Tibial artery (tissue), 4 donors: ENCODE data around the gene PRKAG2.

ENCODE experiments used
- DNase-seq, 2 donors: peaks; one replicate each; pipeline ENCODE4 v3.0.0-alpha.2; 2019
- H3K27ac ChIP-seq, 2 donors: fragments of 200-600 bp; sonication (generic) in 1 of 2; 1 replicate in 1 of 2; 2 replicates in 1 of 2; pipeline ENCODE4 v1.5.1; 2018 to 2019; ENCODE audit warnings: mild to moderate bottlenecking in 1 of 2
- H3K27me3 ChIP-seq, 2 donors: fragments of 200-600 bp; sonication (generic) in 1 of 2; one replicate each; pipeline versions ENCODE4 v1.5.1 to v1.6.0; 2016 to 2019
- H3K36me3 ChIP-seq, 3 donors: fragments of 200-600 bp; sonication (generic) in 2 of 3; one replicate each; pipeline ENCODE4 v1.5.1; 2016 to 2019; ENCODE audit warnings: mild to moderate bottlenecking in 2 of 3
- H3K4me1 ChIP-seq, 4 donors: fragments of 200-600 bp; sonication (generic) in 2 of 4; 1 replicate in 3 of 4; 2 replicates in 1 of 4; pipeline ENCODE4 v1.5.1; 2016 to 2019
- H3K4me3 ChIP-seq, 2 donors: fragments of 200-600 bp; sonication (generic) in 1 of 2; 1 replicate in 1 of 2; 2 replicates in 1 of 2; pipeline ENCODE4 v1.5.1; 2018 to 2019; ENCODE audit warnings: mild to moderate bottlenecking in 2 of 2
- H3K9me3 ChIP-seq, 3 donors: fragments of 200-600 bp; sonication (generic) in 1 of 3; one replicate each; pipeline ENCODE4 v1.5.1; 2016 to 2019
- CTCF ChIP-seq, 2 experiments: fragments of 200-600 bp in 1 of 2; fragments of 450-650 bp in 1 of 2; IDR thresholded peaks; one replicate each; pipeline ENCODE4 v1.5.1; 2017 to 2019; ENCODE audit warnings: antibody characterized with exemption in 2 of 2, mild to moderate bottlenecking in 1 of 2, moderate library complexity in 1 of 2
- intact Hi-C: fragments of 100-400 bp; cut with DNase I; formaldehyde crosslinking; loops from one replicate; pipeline ENCODE4 v1.15.0; 2023; ENCODE audit warnings: low total_unique reads

The PRKAG2 gene

GRCh38 chr7:151790830-151791620, 85.9 kb downstream of the PRKAG2 start:
- peaks cover 0 to 17% (median 8%) of the 10 kb centered on the region in 4 donors for H3K4me1 ChIP-seq
- intact Hi-C loops, result no loop called here
- H3K36me3 ChIP-seq, result peaks cover 0 to 3% (median 0%) of the 10 kb centered on the region in 3 donors
- TF ChIP-seq CTCF (IDR thresholded peaks at IDR 0.05), result no peak
- DNase-seq, result no peak
- H3K27me3 ChIP-seq, result no peaks in the 10 kb centered on the region
- H3K9me3 ChIP-seq, result no peaks in the 10 kb centered on the region
- no peak overlapping the region for H3K4me3 ChIP-seq
- H3K27ac ChIP-seq, result no peak overlapping the region

- DNase-seq, result no peak
- Histone ChIP-seq H3K27me3 (no peaks in the 10 kb centered on the region), H3K36me3 (peaks cover 0 to 9% (median 0%) of the 10 kb centered on the region in 3 donors), H3K27ac (no peak overlapping the region), H3K4me1 (peaks cover 0 to 16% (median 8%) of the 10 kb centered on the region in 4 donors), H3K4me3 (no peak overlapping the region), H3K9me3 (no peaks in the 10 kb centered on the region)
- TF ChIP-seq CTCF (IDR thresholded peaks at IDR 0.05), result no peak
- intact Hi-C loops, result no loop called here
Observed at GRCh38 chr7:151790095-151790829, 86.7 kb downstream of the PRKAG2 start.

GRCh38 chr7:151789380-151789947, 87.5 kb downstream of the PRKAG2 start:
- no peak for TF ChIP-seq CTCF (IDR thresholded peaks at IDR 0.05)
- intact Hi-C loops, result loop anchor here (10.0 kb wide), 1 partner anchor 85 kb away; the partner anchor contains the start of gene PRKAG2
- Histone ChIP-seq H3K4me1 (peaks cover 0 to 14% (median 5%) of the 10 kb centered on the region in 4 donors), H3K27ac (no peak overlapping the region), H3K27me3 (no peaks in the 10 kb centered on the region), H3K9me3 (no peaks in the 10 kb centered on the region), H3K4me3 (no peak overlapping the region), H3K36me3 (peaks cover 0 to 16% (median 0%) of the 10 kb centered on the region in 3 donors)
- no peak for DNase-seq

GRCh38 chr7:151787348-151787747, 89.6 kb downstream of the PRKAG2 start:
- H3K27ac ChIP-seq, result no peak overlapping the region
- intact Hi-C loops, result loop anchor here (10.0 kb wide), 1 partner anchor 87 kb away; the partner anchor contains the start of gene PRKAG2
- H3K9me3 ChIP-seq, result no peaks in the 10 kb centered on the region
- H3K27me3 ChIP-seq, result no peaks in the 10 kb centered on the region
- H3K4me1 ChIP-seq, result peaks cover 0 to 12% (median 6%) of the 10 kb centered on the region in 4 donors
- DNase-seq, result no peak
- TF ChIP-seq CTCF (IDR thresholded peaks at IDR 0.05), result no peak
- H3K36me3 ChIP-seq, result peaks cover 0 to 16% (median 0%) of the 10 kb centered on the region in 3 donors
- H3K4me3 ChIP-seq, result no peak overlapping the region

GRCh38 chr7:151786936-151787335, 90.0 kb downstream of the PRKAG2 start:
- TF ChIP-seq CTCF (IDR thresholded peaks at IDR 0.05), result no peak
- Histone ChIP-seq H3K4me3 (no peak overlapping the region), H3K36me3 (peaks cover 0 to 16% (median 0%) of the 10 kb centered on the region in 3 donors), H3K27me3 (no peaks in the 10 kb centered on the region), H3K27ac (no peak overlapping the region), H3K9me3 (no peaks in the 10 kb centered on the region), H3K4me1 (peaks cover 0 to 12% (median 6%) of the 10 kb centered on the region in 4 donors)
- intact Hi-C loops, result loop anchor here (10.0 kb wide), 1 partner anchor 88 kb away; the partner anchor contains the start of gene PRKAG2
- no peak for DNase-seq
